IPS-20b (cell line): ENCODE data around the gene RAPGEF6.

Source experiments
- H3K27ac ChIP-seq: one replicate; pipeline ENCODE4 v1.5.1; 2013; ENCODE audit warnings: low read length
- H3K27me3 ChIP-seq: 2 replicates; pipeline ENCODE4 v1.6.1; 2013; ENCODE audit warnings: mild to moderate bottlenecking, low read length, inconsistent platforms; ENCODE audit not compliant: insufficient read depth
- H3K36me3 ChIP-seq: 2 replicates; pipeline ENCODE4 v1.6.1; 2013; ENCODE audit warnings: low read depth, mild to moderate bottlenecking, inconsistent platforms, low read length, moderate library complexity; ENCODE audit not compliant: insufficient read depth
- H3K4me1 ChIP-seq: 2 replicates; pipeline ENCODE4 v1.6.1; 2013; ENCODE audit warnings: mild to moderate bottlenecking, control low read depth, inconsistent platforms, low read length, moderate library complexity; ENCODE audit not compliant: insufficient read depth
- H3K4me3 ChIP-seq: 2 replicates; pipeline ENCODE4 v1.5.1; 2013; ENCODE audit warnings: mild to moderate bottlenecking, low read length, inconsistent platforms
- H3K9ac ChIP-seq: 2 replicates; pipeline ENCODE4 v1.6.1; 2013; ENCODE audit warnings: low read depth, mild to moderate bottlenecking, inconsistent platforms, low read length, moderate library complexity
- H3K9me3 ChIP-seq: 2 replicates; pipeline ENCODE4 v1.6.1; 2013; ENCODE audit warnings: mild to moderate bottlenecking, low read depth, low read length, inconsistent platforms; ENCODE audit not compliant: insufficient read depth

RAPGEF6 gene

DNA sequence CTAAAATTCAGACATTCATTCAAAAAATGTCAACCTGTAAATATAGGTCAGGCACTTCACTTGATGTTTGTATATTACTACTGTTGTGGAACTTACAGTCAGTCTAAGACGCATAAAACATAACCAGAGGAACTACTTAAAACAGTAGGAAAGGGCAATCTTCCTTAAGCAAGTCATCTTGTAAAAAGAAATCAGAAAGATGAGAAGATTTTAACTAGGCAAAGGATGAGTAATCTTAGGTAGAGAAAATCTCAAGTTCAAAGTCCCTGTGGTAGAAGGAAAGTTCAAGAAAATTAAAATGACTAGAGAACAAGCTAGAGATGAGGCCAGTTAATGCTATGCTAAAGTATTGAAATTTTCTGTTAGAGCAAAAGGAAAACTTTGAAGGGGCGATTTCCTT, 152.4 kb downstream of the RAPGEF6 start:
- no peak overlapping the region for H3K27ac ChIP-seq
- no peaks in the 10 kb centered on the region for H3K9me3 ChIP-seq
- H3K4me3 ChIP-seq: no peak overlapping the region
- no peaks in the 10 kb centered on the region for H3K4me1 ChIP-seq
- H3K27me3 ChIP-seq: no peaks in the 10 kb centered on the region
- no peak overlapping the region for H3K9ac ChIP-seq
- H3K36me3 ChIP-seq: peaks cover 13% of the 10 kb centered on the region

DNA sequence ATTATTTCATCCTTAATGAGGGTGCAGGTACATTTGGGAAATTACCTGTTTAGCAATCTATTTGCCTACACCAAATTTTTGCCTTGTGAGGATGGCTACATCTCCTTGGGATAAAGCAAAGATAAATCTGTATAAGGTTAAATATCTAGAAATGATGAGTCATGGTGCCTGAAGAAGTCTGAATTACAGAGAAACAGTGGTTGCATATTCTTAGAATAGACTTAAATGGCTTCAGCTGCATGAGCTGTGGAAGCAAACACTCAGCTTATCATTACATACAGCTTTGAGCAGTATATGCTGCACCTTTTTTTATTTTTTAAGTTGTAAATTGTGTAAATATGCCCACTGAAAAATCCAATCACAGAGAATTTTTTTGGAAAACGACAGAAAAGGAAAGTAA, 153.5 kb downstream of the RAPGEF6 start:
- H3K4me1 ChIP-seq: no peaks in the 10 kb centered on the region
- no peak overlapping the region for H3K27ac ChIP-seq
- no peaks in the 10 kb centered on the region for H3K27me3 ChIP-seq
- no peak overlapping the region for H3K9ac ChIP-seq
- H3K9me3 ChIP-seq: no peaks in the 10 kb centered on the region
- no peak overlapping the region for H3K4me3 ChIP-seq
- H3K36me3 ChIP-seq: peaks cover 12% of the 10 kb centered on the region; the same call in 1 of the 2 replicates

DNA sequence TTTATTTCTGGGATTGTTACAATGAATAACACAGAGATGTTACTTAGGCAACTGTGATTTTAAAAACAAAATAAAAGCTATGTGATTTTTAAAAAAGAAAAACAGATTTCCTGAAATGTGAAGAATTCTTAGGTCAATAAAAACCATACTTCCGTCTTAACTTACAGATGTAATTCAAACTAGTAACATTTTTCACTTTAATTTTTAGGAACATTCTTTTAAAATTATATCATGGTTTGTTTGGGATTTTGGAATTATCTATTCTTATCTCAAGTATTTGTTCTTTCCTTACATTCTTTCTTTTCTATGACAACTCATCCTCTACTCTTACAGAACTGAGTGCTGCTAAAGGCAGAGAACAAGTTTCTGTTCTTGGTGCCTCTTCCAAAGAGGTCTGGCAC, 159.5 kb downstream of the RAPGEF6 start:
- Histone ChIP-seq H3K9me3 (no peaks in the 10 kb centered on the region), H3K4me3 (no peak overlapping the region), H3K9ac (no peak overlapping the region), H3K27me3 (no peaks in the 10 kb centered on the region), H3K27ac (no peak overlapping the region), H3K4me1 (no peaks in the 10 kb centered on the region), H3K36me3 (peaks cover 15% of the 10 kb centered on the region; the same call in 1 of the 2 replicates)

DNA sequence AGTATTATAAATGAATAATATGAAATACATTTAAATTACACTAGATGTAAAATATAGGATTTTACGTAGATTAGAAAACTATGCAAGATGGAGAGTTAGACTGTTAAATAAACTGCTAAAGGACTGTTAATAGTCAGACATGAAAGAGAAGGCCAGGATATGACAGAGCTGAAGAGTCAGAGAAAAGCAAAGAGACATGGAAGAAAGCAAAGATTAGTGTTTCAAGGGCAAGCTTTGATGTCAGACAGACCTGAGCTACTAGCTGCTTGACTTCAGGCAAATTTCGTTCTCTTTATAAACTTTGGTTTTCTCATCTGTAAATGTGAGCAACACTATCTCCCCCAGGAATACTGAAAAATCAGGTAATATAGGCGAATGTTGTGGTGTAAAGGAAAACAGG, 161.3 kb downstream of the RAPGEF6 start:
- no peak overlapping the region for H3K27ac ChIP-seq
- H3K4me1 ChIP-seq: no peaks in the 10 kb centered on the region
- no peak overlapping the region for H3K9ac ChIP-seq
- H3K27me3 ChIP-seq: no peaks in the 10 kb centered on the region
- no peaks in the 10 kb centered on the region for H3K9me3 ChIP-seq
- peaks cover 10% of the 10 kb centered on the region; the same call in 1 of the 2 replicates for H3K36me3 ChIP-seq
- H3K4me3 ChIP-seq: no peak overlapping the region

DNA sequence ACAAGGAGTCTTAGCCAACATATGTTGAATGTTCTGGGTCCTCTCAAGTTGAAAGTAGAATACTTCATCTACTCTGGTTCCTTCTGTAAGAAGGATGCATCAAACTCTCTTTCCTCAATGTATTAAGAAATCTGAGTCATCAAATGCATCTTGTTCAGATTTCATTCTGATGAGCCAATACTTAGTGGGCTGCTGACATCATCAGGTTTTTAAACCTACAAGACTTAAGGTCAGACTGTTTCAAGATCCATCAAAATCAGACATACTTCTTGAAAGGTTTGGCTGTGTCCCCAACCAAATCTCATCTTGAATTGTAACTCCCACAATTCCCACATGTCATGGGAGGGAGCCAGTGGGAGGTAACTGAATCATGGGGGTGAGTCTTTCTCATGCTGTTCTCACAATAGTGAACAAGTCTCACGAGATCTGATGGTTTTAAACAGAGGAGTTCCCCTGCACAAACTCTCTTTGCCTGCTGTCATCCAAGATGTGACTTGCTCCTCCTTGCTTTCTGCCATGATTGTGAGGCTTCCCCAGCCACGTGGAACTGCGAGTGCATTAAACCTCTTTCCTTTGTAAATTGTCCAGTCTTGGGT, 168.8 kb downstream of the RAPGEF6 start:
- H3K27ac ChIP-seq: no peak overlapping the region
- H3K4me1 ChIP-seq: no peaks in the 10 kb centered on the region
- peaks cover 17% of the 10 kb centered on the region; the same call in 1 of the 2 replicates for H3K36me3 ChIP-seq

DNA sequence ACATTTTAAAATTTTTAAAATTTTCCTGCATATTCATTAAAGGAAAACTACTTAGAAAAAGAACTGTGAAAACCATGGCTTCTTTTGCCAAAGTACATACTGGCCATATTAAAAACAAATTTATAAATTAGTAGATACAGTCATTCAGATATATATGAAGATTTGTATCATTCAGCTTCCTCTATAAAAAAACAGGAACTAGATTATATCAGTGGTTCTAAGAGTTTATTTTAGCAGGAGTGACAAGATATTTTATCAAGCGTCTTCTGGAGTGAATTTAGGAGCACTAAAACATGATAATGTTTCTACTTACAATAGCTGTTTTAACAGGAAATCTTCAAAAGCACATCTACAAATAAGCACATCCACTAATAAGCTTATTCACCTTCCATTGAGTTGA, 171.4 kb downstream of the RAPGEF6 start:
- H3K4me1 ChIP-seq: no peaks in the 10 kb centered on the region
- H3K27ac ChIP-seq: no peak overlapping the region
- no peaks in the 10 kb centered on the region for H3K9me3 ChIP-seq
- no peaks in the 10 kb centered on the region for H3K27me3 ChIP-seq
- no peak overlapping the region for H3K9ac ChIP-seq
- peaks cover 26% of the 10 kb centered on the region; the same call in 1 of the 2 replicates for H3K36me3 ChIP-seq
- H3K4me3 ChIP-seq: no peak overlapping the region

More for the DNA sequence above, 168.8 kb downstream of the RAPGEF6 start:
- Histone ChIP-seq H3K9ac (no peak overlapping the region), H3K9me3 (no peaks in the 10 kb centered on the region), H3K27me3 (no peaks in the 10 kb centered on the region), H3K4me3 (no peak overlapping the region)

DNA sequence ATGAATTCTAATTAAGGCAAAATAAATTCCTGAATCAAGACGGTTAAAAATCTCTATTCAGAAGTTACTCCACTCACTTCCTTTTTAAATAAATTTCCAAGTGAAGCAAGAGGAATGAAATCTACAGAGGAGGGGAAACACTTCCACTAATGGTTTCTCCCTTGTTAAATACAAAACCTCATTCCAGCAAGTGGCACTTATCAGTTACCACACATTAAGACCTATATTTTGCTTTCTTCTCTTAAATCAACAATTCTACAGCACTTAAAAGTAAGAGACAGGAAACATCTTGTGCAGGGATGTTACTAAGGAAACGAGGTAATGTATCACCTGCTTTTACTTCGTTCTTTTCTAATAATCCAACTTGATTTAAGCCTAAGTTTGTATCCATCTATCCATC, 172.6 kb downstream of the RAPGEF6 start:
- Histone ChIP-seq H3K4me3 (no peak overlapping the region), H3K27ac (no peak overlapping the region), H3K4me1 (no peaks in the 10 kb centered on the region), H3K9me3 (no peaks in the 10 kb centered on the region), H3K27me3 (no peaks in the 10 kb centered on the region), H3K9ac (no peak overlapping the region), H3K36me3 (peaks cover 26% of the 10 kb centered on the region; the same call in 1 of the 2 replicates)

DNA sequence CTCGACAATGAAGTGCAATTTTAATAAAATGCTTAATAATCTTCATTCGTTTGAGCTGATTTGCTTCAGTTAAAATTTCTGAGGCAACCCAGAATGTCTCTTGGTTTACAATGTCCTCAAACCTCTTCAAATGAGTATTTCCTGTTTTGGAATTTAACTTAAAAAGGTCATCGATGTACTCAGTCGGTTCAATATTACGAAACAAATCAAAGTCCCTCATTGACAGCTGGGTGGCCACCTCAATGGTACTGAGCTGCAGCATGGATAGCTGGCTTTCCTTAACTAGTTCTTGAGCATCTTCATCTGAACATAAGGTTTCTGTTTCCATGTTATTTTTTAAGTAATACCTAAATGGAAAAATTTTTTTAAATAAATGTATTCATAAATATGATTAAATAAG, 173.3 kb downstream of the RAPGEF6 start:
- H3K27ac ChIP-seq: no peak overlapping the region
- no peaks in the 10 kb centered on the region for H3K27me3 ChIP-seq
- no peaks in the 10 kb centered on the region for H3K4me1 ChIP-seq
- H3K9ac ChIP-seq: no peak overlapping the region
- no peaks in the 10 kb centered on the region for H3K9me3 ChIP-seq
- H3K36me3 ChIP-seq: peaks cover 23% of the 10 kb centered on the region; the same call in 1 of the 2 replicates
- no peak overlapping the region for H3K4me3 ChIP-seq

DNA sequence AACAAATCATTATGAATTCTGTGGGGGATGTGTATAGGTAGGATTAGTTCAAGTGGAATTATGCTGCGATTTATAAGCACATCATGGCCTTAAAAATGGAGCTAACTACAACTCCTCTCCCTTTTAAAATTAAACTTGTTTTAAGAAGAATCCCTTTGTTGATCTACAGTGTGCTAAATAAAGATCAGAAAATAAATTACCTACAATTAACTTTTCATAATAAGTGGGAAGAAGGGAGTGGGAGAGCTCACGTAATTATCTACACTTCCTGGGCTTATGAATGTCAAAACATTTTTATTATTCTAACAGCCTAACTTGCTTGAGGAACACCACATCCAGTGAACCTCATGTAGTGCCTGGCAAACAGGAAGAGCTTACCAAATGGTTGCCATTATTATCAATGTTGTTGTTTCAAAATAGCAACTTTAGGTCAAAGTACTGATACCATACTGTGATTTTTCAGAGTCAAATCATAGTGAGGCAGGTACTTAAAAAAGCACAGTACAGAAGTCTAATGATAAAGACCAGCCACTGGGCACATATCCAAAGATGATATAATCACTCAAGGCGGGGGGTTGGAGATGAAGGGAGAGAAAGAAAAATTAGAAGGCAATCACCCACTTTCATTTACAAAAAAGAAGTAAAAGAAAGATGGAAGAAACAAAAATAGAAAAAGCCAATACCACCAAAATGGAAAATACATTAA, 174.0 kb downstream of the RAPGEF6 start:
- Histone ChIP-seq H3K9ac (no peak overlapping the region), H3K4me3 (no peak overlapping the region), H3K27me3 (no peaks in the 10 kb centered on the region), H3K27ac (no peak overlapping the region), H3K9me3 (no peaks in the 10 kb centered on the region), H3K36me3 (peaks cover 20% of the 10 kb centered on the region; the same call in 1 of the 2 replicates), H3K4me1 (no peaks in the 10 kb centered on the region)

DNA sequence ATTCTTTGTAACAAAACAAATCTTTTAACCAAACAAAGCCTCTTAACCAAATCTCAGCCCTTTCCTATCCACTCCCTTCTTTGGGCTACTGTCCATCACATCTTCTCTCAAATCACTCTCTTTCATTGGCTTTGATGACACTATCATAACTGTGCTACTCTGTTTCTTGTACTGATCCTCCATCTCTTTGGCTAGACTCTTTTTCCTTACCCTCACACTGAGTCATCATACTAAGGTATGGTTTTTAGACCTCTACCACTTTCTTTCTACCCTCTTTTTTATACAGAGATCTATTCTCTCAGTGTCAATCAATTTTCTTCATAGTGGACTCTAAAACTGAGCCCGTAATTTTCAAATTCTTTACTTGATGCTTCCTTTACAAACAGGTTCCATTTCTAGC, 174.9 kb downstream of the RAPGEF6 start:
- peaks cover 28% of the 10 kb centered on the region for H3K36me3 ChIP-seq
- H3K4me1 ChIP-seq: no peaks in the 10 kb centered on the region
- H3K27me3 ChIP-seq: no peaks in the 10 kb centered on the region
- H3K9ac ChIP-seq: no peak overlapping the region
- H3K9me3 ChIP-seq: no peaks in the 10 kb centered on the region
- H3K4me3 ChIP-seq: no peak overlapping the region
- no peak overlapping the region for H3K27ac ChIP-seq

DNA sequence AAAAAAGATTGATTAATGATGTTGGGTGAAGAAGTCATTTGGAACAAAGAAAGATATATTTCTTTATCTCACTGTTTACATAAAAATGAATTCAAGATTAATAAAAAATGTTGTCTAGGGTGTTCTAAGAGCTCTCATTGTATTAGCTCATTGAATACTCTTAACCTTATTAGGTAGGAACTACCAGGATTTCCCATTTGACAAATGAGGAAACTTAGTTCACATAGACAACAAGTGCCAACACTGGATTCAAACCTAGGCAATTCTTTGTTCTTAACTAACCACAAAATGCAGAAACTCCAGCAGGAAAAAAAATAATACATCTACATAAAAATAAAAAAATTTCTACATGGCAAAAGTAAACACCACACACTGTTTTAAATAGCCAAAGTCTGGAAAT, 175.8 kb downstream of the RAPGEF6 start:
- Histone ChIP-seq H3K4me3 (no peak overlapping the region), H3K9me3 (no peaks in the 10 kb centered on the region), H3K36me3 (peaks cover 31% of the 10 kb centered on the region), H3K27ac (no peak overlapping the region), H3K4me1 (no peaks in the 10 kb centered on the region), H3K27me3 (no peaks in the 10 kb centered on the region), H3K9ac (no peak overlapping the region)

DNA sequence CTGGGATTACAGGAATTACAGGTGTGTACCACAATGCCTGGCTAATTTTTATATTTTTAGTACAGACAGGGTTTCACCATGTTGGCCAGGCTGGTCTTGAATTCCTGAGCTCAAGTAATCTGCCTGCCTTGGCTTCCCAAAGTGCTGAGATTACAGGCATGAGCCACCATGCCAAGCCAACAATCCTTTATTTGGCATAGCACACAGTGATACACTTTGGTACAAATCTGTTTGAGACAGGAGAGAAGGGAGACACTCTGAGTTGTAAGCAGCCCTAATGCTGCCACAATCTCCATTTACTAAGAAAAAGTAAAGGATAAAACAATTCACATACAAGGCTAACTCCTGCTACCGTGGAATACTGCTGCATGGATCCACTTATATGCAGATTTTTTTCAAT, 177.8 kb downstream of the RAPGEF6 start:
- H3K27me3 ChIP-seq: no peaks in the 10 kb centered on the region
- no peaks in the 10 kb centered on the region for H3K4me1 ChIP-seq
- H3K4me3 ChIP-seq: no peak overlapping the region
- H3K9me3 ChIP-seq: no peaks in the 10 kb centered on the region
- peaks cover 31% of the 10 kb centered on the region for H3K36me3 ChIP-seq
- H3K27ac ChIP-seq: no peak overlapping the region
- H3K9ac ChIP-seq: no peak overlapping the region
